Measurements from ENCODE around the gene BABAM1.

Gene BABAM1

DNA sequence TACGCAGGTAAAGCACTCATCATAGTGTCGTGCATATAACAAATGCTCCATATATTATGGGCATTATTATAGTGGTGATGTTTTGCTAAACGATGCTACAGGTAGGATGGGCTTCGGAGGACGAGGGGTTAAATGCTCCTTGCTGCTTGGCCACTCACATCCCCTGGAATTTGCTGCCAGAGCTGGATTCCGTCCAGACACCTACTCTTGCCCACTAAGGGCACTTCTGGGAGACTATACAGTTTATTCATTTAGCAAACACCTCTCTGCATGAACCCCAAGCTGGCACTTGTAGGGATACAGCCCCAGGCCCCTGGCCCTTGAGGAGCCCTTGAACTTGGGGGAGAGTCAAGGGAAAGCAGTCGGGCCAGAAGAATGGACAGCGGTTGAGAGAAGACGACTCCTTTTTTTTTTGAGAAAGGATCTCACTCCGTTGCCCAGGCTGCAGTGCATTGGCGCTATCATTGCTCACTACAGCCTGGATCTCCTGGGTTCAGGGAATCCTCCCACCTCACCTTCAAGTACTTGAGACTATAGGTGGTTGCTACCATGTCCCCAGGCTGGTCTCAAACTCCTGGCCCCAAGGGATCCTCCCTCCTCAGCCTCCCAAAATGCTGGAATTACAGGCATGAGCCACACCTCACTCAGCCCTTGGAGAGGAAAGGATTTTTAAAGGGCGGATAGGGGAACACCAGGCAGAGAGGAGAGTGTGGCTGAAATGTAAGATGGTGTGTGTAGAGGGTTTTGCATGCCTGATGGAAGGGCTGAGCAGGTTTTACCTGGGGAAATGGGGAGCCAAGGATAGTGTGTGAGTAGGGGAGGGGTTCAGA lies 37.4 kb downstream of the BABAM1 start:
- DNase-seq: no peak

DNA sequence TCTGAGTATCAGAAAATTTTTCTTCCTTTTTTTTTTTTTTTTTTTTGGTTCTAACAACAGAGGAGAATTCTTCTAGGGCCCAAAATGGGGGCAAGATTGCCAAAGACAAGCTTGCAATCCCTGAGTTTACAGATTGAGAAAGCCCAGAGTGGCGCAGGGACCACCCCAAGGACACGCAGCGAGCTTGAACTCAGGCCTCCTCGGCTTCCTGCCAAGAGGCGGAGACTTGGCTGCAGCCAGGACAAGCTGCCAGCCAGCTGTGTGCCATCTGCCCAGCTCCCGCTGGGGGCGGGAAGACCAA lies 37.9 kb downstream of the BABAM1 start:
- no peak for DNase-seq

DNA sequence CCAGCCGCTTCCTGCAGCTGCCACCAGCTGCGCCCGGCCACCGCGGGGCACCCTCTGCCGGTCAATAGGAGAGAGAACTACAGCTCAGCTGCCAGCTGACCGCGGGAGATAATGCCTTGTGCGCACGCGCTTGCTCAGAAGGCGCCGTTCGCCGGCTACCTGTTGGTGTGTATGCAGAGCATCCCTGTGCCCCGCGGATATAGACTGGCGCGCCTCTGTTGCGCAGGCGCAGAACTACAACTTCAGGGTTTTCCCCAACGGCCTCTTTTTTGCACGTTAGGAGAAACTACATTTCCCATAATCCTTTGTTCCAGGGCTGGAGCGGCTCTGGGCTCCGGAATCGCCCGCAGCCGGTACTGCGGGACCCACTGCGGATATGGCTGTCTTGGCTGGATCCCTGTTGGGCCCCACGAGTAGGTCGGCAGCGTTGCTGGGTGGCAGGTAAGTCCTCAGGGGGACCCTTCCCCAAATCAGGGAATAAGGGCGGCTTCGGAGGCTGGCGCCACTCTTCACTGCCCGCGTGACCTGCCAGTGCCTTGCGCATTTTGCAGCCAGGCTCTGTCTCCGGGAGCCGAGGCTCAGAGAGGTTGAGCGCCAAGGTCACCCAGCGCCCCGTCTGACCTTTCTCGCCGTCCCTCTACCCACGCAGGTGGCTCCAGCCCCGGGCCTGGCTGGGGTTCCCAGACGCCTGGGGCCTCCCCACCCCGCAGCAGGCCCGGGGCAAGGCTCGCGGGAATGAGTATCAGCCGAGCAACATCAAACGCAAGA lies 38.5 kb downstream of the BABAM1 start, which contains the start of gene MRPL34:
MRPL34 (plus strand) TSS at position 356 of the 768 bp plus-strand sequence; CDS start at position 377, 21 bp downstream.
- DNase-seq: peak; percentile 89 to 93

DNA sequence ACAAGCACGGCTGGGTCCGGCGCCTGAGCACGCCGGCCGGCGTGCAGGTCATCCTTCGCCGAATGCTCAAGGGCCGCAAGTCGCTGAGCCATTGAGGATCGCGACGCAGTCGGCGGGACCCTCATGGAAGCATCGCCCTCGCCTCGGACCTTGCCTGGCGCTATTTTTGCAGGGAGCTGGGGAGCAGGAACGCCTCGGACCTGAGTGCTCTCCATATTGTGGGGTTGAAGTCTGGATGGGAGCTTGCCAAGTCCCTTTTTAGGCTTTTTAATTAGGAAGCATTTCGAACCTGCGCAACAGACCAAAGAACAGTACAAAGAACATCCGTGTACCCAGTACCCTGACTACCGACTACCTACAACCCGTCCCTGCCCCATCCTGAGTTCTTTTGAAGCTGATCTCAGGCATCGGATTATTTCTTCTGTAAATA lies 39.1 kb downstream of the BABAM1 start:
- DNase-seq: no peak

DNA sequence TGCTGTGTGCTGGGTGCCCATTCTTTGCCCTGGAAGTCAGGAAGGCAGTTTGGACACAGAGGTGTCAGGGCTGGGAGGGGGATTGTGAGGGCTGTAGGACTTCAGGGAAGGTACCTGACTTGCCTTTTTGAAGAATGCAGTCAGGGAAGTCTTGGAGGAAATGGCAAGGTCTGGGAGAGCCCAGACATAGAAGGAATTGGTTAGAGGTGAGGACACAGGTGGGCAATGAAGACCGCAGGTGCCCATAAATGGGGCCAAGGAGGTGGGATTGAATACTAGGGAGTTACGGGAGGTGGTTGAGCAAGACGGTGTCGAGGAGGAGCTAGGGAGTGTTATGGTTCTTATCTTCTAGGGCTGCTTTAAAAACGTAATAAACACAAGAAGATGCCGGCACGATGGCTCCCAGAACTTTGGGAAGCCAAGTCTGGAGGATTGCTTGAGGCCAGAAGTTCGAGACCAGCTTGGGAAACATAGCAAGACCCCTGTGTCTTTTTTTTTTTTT lies 40.7 kb downstream of the BABAM1 start:
- no peak for DNase-seq

DNA sequence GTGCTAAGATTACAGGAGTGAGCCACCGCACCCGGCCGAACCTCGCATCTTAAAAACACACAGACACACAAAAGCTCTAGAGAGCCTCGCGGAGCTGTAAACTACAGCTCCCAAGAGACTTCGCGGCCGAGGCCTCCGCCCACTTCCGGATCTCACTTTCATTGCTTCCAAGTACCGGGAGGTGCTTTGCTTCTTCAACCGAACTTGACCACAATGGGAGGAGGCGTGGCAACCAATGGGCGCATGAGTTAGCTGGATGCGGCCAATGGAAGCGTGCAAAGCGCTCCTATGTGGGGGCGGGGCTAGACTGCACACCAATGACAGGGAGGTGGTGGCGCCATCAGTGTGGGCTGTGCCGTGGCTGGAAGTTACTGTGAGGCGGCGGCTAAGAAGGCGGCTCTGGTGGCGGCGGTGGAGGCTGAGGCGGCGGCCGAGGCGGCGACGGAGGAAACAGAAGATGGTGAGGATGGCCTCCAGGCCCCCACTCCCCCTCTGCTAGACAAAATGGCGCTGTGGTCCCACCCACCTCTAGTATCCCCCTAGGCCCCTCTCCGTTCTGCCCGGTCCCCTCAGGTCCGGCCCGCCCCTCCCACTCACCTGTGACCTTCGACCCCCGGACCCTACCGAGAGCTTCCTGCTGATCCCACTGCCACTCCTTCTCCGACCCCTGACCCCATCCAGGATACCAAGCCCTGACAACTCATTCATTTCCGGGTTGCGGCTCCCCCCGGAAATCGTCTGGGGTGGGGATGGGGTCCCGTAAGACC lies 42.1 kb downstream of the BABAM1 start, which contains the start of gene DDA1:
DDA1 (plus strand) TSS at position 366 of the 767 bp plus-strand sequence; CDS start at position 458, 92 bp downstream.
- DNase-seq: peak; percentile 99

DNA sequence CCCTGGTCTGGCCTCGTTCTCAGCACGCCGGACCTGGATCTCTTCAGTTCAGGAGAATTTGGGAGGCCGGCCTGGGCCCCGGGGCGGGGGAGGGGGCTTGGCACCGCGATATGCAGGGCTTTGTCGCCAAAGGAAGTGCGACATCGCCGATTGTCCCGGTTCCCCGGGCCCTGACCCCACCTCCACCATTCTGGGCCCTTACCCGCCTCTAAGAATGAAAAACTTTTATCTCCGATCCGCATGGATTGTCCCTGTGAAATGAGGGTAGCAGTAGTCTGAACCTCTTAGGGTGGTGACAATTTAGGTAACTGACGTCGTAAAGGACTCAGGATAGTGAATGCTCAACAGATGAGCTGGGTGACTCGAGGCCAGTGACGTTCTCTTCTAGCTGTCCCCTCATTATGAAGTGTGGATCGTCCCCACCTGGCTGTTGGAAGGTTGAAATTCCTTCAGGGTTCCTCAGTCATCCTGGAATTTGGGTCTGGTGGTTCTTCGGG lies 42.8 kb downstream of the BABAM1 start:
- no peak for DNase-seq

DNA sequence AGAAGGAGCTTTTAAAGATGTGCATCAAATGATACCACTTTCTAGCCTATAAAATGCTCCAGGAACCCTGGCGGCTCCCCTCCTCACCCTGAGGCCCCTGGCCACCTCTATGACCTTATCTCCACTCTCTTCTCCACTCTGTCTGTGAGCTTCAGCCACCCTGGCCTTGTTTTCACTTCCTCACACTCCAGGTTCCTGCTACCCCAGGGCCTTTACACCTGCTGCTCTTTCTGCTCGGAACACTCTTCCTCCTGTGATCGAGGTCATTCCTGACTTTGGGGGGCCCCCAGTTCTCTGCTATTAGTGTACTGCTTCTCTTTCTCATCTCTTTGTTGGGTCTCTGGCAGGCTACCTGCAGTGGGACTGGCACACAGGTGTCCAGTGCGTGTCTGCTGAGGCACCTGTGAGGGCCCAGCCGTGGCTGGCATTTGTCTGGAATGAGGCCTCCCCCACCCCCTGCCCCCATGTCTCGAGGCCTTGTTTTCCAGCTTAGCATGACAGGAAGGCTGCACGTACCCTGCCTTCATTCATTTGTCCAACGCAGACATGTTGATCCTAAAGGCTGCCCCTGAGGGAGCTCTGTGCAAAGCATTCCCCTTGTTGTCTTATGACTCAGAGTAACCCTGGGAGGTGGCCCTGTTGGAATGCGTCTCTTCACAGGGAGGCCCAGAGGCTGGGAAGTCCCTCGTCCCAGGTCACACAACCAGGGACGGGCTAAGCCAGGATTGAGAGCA lies 44.4 kb downstream of the BABAM1 start:
- no peak for DNase-seq

DNA sequence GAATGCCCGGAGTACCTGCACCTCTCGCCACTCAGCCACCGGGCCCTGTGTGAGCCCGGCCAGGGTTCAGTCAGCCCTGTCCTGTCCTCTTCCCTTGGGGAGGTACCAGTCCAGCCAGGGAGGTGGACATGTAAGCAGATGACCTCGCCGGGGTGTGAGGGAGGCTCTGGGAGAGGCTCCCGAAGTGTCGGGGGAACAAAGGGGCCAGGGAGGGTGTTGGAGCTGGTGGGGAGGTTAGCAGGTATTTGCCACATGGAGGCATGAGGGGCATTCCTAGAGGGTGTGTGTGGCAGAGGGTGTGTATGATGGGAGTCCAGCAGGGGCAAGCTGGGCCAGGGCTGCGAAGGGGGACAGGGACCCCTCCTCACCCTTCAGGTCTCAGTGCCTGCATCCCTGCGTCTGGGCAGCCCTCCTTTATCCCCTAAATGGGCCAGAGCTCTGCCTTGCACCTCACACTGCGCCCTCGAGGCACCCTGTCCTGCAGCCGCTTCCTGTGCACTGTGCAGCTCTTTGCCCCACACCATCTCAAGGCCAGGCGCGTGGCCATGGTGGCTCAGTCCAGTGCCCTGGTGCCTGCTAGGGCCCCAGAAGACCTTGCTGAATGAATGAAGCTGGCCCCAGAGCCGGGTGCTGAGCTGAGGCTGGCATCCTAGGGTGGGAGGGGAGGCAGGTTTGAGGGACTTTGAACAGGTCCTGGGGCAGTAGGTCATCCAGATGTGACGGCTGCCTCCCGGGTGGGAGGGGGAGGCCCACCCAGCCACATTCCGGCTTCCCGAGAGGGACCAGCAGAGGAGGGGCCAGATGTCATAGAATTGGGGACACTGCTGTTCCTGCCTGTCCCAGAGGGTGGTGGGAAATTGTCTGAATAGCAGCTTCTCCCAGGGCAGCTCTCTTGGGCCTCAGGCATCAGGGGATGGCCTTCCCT lies 45.2 kb downstream of the BABAM1 start:
- DNase-seq: no peak

DNA sequence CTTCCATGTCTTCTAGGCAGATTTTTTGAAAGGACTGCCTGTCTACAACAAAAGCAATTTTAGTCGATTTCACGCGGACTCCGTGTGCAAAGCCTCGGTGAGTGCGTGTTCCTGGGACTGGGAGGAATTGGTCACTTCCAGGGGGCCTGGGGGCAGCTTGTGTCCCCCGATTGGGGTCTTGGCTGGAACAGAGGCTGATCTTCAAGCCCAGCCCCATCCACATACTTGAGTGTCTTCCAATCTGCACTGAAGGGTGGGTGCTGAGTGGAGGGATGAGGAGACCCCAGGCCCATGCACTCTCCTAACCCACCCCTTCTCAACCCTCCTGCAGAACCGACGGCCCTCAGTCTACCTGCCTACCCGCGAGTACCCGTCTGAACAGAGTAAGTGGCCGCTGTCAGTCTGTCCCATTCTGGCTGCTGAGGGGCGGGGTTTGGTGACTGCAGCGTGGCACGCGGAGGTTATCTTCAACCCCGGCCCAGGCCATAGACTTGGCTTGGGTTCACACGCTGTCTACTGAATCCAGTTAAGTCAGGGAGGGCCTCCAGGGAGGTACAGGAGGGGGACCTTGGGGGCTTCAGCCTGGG lies 46.9 kb downstream of the BABAM1 start:
- no peak for DNase-seq

DNA sequence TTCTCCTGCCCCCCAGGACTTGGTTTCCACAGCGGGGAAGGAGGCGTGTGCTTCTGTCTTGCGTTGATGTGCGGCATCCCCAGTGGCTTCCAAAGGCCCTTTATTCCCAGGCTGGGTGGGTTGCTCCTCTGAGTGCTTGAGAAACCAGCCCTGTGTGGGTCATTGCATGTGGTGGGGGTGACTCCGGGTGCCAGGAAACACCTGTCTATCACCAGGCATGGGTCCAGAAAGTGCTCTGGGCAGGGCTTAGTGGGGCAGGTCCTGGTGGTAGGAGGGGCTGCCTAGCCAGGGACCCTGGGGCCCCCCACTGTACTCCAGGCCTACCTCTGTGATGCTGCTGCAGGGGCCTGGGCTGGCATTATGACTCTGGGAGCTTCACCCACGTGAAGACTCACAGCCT lies 51.7 kb downstream of the BABAM1 start:
- no peak for DNase-seq

DNA sequence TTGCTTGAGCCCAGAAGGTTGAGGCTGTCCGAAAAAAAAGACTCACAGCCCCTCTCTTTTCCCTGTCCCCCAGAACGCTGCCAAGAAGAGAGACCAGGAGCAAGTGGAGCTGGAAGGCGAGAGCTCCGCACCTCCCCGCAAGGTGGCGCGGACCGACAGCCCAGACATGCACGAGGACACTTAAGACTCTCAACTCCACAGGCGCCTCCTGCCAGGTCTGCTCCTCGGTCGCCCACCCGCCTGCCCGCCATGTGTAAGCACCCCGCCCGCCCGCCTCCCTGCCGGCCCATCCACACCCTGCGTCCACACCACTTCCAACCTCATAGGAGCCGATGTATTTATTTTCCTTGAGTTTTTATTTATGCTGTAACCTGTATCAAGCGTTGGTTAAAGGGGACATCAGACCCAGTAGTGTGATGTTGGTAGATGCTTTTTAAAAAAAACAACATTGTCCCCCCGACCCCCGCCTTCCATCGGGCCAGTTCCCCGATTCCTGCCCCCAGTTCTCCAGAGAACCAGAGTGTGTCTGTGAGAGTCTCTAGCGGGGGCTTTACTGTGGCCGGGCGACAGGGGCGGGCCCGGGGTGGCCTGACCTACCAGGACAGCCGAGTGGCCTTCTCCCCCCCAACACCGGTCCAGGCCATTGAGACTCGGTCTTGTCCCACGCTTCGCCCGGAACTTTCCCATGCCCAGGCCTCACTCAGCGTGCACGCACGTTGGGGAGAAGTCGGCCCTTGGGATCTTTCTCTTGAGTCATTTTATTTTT lies 52.4 kb downstream of the BABAM1 start:
- DNase-seq: no peak

DNA sequence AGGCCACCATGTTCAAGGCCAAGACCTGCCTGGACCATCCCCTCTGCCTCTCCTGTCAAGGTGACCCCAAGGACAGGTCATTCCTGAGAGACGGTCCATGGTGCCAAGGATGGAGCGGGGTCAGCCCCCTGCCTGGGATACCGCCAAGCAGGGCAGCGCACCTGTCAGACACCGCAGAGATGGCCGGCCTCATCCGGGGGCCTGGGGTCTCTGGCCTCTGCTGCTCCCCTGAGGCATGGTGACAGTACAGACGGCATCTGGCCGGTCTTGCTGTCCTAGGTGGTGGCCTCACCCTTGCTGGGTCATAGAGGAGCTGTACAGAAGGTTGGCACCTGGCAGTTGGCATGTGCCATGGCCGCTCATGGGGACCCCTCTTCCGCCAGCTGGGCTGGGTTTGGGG lies 53.2 kb downstream of the BABAM1 start:
- no peak for DNase-seq

DNA sequence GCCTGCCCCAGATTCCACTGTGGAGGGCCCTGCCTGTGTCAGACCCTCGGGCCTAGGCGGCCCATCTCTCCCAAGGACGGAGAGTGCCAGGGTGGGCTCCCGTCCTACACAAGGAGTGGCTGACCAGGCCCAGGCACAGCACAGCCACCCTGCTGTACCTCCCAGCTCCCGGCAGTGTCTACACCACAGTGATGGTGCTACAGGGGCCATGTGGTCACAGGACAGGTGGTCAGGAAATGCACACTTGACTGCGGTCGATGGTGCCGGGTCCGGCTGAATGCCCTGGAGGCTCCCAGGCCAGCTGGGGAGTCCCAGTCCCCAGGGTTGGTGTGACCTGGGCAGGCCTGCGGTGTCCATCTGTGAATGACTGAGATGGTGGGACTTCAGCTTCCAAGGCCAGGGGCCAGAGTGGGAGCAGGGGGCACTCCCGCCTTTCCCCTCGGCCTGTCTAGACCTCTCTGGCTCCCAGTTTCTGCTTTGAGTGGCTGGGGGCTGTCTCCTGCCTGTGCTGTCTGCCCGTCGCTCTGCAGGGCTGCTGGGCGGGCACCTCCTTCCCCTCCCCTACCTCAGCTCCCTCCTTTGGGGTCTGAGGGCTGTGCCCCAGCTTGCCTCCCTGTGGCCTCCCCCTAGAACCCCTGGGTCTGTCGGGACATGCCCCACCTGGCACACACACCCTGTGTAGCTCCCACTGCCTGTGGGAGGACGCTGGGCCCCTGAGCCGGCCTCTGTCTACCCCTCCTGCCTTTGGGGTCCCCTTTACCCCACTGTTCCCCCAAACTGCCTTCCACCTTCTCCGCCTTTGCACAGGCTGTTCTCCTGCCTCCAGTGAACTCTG lies 54.6 kb downstream of the BABAM1 start:
- DNase-seq: no peak

DNA sequence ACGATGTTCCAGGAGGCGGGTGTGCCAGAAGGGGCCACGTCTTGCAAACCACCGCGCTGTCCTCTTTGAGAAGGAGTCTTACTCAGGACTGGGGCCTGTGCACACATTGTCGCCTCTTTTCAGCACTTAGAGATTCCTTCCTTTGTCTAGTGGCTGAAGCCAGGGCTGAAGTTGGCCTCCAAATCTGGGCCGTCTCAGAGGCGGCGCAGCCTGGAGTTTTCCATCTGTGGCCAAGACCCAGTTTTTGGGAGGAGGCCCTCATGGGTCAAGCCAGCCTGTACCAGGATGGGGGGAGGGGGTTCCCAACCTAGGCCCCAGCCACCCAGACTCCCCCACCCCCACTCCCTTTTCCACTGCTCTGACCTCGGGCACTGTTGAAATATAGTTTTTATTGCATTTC lies 55.6 kb downstream of the BABAM1 start:
- no peak for DNase-seq

DNA sequence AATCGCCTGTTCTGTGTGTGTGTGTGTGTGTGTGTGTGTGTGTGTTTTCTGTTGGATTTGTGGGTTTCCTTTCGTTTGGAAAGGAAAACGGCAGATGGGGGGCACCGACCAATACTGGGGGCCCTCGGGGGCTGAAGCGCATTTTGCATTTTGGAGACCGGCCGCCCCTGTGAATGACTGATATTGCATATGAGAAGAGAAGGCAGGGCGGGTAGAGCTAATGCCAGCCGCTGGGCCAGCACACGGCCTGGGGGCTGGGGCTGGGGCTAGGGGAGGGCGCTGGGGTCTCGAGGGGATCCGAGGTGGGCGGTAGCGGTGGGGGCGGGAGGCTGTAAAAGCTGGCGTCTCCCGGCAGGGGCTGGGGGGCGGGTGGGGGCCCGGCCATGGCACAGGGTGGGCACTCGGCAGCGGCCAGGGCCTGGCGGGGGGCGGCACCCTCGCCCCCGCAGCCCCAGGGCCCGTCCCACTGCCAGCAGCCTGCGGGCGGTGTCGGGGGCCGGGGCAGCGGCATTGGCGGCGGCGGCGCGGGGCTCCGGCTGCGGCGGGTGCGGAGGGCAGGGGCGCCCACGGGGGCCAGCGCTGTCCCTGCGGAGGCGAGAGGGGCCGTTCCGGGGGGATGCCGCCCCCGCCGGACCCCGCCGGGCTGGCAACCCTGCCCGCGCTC lies 56.2 kb downstream of the BABAM1 start:
- no peak for DNase-seq

DNA sequence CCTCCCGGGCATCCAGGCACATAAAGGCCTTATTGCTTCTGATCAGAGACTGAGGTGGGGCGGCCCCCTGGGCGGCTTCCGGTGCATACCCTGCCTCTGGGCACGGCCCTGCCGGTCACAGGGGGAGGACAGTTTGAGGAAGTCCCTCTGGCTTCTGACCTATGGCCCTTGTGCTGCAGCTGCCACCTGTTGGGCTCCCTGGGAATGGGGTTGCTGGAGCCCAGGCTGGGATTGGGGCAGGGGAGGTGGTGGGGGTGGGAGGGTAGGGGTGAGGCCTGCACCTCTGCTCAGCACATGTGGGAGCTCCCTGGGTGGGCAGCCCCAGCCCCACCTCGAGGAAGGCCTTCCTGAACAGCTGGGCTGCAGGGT lies 56.7 kb downstream of the BABAM1 start:
- DNase-seq: no peak

DNA sequence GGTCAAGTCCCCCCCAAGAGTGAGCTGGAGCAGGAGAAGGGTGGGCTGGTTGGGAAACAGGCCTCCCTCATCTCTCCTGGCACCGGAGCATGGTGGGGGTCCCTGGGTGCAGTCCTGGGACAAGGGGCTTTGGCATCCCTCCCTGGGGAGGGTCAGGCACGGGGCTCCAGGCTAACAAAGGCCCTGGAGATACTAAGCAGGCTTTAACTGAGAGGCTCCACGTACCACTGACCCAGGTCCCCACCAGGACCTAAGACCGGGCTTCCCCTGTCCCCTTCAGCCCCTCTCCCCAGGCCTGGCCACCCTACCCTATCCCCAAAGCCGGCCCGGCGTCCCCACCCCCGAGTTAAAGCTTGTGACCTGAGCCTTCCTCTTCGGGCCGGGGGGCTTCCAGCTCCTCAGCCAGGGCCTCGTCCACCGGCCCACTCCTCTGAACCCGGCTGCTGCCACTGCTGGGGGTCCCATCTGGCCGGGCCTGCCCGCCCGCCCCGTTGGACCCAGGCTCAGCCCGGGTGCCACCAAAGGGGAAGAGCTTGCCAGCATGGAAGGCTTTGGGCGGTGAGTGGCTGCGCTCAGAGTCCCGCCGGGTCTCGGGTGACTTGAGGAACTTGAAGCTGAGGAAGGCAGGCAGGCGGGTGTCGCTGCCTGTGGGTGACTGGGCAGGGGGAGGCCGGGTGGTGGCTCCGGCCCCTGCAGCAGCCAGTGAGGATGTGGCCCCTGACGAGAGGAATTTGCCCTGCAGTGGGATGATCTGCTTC lies 57.3 kb downstream of the BABAM1 start:
- DNase-seq: no peak

All from activated CD4-positive, alpha-beta T cell treated with anti-CD3 and anti-CD28 coated beads for 4 hours (primary cell).